ENCODE data around the gene SLC49A4. TPM values are rescaled to one million over a fixed set of nuclear protein-coding genes. Genes with fewer than 3 reads are reported as not detected.

SLC49A4 gene
- total RNA-seq, 1 donor from 2014 or later: 19.9 TPM

GRCh38 chr3:122930063-122930997 is 135.5 kb downstream of the SLC49A4 start:
- DNase-seq (ENCODE audit: low spot score): no peak

Other genes with a start within 250 kb of the SLC49A4 start
- gene PARP9, start 230.8 kb upstream of the SLC49A4 start, total RNA-seq: 29.6 TPM
- 39.9 TPM for gene DTX3L, start 230.7 kb upstream of the SLC49A4 start, total RNA-seq
- 2.3 TPM for gene PARP15, start 217.4 kb upstream of the SLC49A4 start, total RNA-seq
- gene PARP14, start 114.2 kb upstream of the SLC49A4 start, total RNA-seq: 36.5 TPM
- gene HSPBAP1, start 1.2 kb upstream of the SLC49A4 start, total RNA-seq: 8.2 TPM
- 1.7 TPM for gene SEMA5B, start 232.7 kb downstream of the SLC49A4 start, total RNA-seq